HEK293 (cell line): Measurements from ENCODE around the gene GIMAP1.
"Not testable (repeated sequence)": the region's sequence is repeated elsewhere in the genome, so short reads cannot be mapped to it uniquely, and the experiment has no call there.

Source experiments
- ZNF132 ChIP-seq: fragments of 450-650 bp; formaldehyde crosslinking; IDR thresholded peaks from 2 replicates; pipeline ENCODE4 v1.5.1; 2017; ENCODE audit warnings: missing biosample characterization, missing genetic modification characterization, borderline replicate concordance
- ZNF248 ChIP-seq: fragments of 450-650 bp; formaldehyde crosslinking; IDR thresholded peaks from 2 replicates; pipeline ENCODE4 v1.5.1; 2017; ENCODE audit warnings: missing biosample characterization, missing genetic modification characterization
- TF ChIP-seq, protein P1 (sequence below): fragments of 450-650 bp; formaldehyde crosslinking; IDR thresholded peaks from 2 replicates; pipeline ENCODE4 v1.5.1; 2016; ENCODE audit warnings: missing biosample characterization, missing genetic modification characterization
- TF ChIP-seq, protein P2 (sequence below): fragments of 450-650 bp; formaldehyde crosslinking; IDR thresholded peaks from 2 replicates; pipeline ENCODE4 v1.5.1; 2016; ENCODE audit warnings: missing biosample characterization, missing genetic modification characterization
- TF ChIP-seq, protein P3 (sequence below): fragments of 450-650 bp; formaldehyde crosslinking; IDR thresholded peaks from 2 replicates; pipeline ENCODE4 v1.5.1; 2016; ENCODE audit warnings: missing biosample characterization, missing genetic modification characterization

DNA sequence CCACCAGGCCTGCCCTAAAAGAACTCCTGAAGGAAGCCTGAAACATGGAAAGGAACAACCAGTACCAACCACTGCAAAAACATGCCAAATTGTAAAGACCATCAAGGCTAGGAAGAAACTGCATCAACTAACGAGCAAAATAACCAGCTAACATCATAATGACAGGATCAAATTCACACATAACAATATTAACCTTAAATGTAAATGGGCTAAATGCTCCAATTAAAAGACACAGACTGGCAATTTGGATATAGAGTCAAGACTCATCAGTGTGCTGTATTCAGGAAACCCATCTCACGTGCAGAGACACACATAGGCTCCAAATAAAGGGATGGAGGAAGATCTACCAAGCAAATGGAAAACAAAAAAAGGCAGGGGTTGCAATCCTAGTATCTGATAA, 36.0 kb upstream of the GIMAP1 start:
- TF ChIP-seq, protein P1, sequence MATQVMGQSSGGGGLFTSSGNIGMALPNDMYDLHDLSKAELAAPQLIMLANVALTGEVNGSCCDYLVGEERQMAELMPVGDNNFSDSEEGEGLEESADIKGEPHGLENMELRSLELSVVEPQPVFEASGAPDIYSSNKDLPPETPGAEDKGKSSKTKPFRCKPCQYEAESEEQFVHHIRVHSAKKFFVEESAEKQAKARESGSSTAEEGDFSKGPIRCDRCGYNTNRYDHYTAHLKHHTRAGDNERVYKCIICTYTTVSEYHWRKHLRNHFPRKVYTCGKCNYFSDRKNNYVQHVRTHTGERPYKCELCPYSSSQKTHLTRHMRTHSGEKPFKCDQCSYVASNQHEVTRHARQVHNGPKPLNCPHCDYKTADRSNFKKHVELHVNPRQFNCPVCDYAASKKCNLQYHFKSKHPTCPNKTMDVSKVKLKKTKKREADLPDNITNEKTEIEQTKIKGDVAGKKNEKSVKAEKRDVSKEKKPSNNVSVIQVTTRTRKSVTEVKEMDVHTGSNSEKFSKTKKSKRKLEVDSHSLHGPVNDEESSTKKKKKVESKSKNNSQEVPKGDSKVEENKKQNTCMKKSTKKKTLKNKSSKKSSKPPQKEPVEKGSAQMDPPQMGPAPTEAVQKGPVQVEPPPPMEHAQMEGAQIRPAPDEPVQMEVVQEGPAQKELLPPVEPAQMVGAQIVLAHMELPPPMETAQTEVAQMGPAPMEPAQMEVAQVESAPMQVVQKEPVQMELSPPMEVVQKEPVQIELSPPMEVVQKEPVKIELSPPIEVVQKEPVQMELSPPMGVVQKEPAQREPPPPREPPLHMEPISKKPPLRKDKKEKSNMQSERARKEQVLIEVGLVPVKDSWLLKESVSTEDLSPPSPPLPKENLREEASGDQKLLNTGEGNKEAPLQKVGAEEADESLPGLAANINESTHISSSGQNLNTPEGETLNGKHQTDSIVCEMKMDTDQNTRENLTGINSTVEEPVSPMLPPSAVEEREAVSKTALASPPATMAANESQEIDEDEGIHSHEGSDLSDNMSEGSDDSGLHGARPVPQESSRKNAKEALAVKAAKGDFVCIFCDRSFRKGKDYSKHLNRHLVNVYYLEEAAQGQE (tag by site-specific recombination) = not testable (repeated sequence)
- TF ChIP-seq, protein P2, sequence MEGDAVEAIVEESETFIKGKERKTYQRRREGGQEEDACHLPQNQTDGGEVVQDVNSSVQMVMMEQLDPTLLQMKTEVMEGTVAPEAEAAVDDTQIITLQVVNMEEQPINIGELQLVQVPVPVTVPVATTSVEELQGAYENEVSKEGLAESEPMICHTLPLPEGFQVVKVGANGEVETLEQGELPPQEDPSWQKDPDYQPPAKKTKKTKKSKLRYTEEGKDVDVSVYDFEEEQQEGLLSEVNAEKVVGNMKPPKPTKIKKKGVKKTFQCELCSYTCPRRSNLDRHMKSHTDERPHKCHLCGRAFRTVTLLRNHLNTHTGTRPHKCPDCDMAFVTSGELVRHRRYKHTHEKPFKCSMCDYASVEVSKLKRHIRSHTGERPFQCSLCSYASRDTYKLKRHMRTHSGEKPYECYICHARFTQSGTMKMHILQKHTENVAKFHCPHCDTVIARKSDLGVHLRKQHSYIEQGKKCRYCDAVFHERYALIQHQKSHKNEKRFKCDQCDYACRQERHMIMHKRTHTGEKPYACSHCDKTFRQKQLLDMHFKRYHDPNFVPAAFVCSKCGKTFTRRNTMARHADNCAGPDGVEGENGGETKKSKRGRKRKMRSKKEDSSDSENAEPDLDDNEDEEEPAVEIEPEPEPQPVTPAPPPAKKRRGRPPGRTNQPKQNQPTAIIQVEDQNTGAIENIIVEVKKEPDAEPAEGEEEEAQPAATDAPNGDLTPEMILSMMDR (tag by site-specific recombination) = not testable (repeated sequence)
- not testable (repeated sequence) for TF ChIP-seq ZNF132 (tag by site-specific recombination); ZNF248
- TF ChIP-seq, protein P3, sequence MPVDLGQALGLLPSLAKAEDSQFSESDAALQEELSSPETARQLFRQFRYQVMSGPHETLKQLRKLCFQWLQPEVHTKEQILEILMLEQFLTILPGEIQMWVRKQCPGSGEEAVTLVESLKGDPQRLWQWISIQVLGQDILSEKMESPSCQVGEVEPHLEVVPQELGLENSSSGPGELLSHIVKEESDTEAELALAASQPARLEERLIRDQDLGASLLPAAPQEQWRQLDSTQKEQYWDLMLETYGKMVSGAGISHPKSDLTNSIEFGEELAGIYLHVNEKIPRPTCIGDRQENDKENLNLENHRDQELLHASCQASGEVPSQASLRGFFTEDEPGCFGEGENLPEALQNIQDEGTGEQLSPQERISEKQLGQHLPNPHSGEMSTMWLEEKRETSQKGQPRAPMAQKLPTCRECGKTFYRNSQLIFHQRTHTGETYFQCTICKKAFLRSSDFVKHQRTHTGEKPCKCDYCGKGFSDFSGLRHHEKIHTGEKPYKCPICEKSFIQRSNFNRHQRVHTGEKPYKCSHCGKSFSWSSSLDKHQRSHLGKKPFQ (tag by site-specific recombination) = not testable (repeated sequence)
